ENCODE results near the gene SYCP2.

Gene SYCP2

DNA sequence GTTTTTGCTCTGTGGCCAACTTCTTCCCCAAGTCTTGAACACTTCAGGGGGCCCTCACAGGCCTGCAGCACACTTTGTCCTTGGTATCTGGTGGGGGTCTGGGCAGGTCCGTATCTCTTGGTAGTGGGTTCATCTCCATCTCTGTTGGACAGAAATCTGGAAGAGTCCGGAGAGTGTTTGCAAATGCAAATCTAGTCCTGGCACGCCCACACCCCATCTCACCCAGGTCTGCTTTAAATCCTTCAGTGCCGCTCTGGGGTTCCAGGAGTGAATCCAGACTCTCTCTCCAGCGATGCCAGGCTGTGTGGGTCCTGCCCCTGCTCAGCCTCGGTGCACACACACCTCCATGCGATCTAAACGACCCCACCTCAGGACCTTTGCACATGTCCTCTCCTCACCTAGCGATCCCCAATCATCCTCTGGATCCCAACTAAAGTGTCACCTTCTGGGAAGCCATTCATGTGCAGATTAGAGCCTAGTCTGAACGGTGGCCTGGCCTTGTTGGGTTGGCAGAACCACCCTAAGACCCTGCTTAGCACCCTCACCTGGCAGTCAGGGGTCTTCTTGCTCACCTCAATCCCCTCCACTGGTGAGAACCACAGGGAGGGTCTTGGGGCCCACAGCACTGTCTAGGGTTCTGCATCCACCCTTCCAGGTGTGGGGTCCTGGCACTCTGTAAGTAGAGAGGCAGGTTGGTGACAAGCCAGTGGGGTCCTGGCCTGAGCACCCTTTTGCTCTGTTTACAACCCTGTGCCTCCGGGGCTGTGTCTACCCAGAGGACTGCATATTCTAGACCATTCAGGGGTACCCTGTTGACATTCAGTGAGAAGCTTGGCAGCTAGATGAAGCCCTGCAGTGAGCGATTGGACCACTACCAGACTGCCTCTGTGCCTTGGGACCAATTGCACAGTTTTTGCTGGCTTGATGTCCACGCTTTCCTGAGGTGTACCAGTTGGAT is 100.8 kb downstream of the SYCP2 start:
- no peak for DNase-seq

- no peak for DNase-seq
Observed at GRCh38 chr20:59831916-59832270, 101.5 kb downstream of the SYCP2 start.

- DNase-seq: no peak
Observed at GRCh38 chr20:59831024-59831915, 102.2 kb downstream of the SYCP2 start.

DNA sequence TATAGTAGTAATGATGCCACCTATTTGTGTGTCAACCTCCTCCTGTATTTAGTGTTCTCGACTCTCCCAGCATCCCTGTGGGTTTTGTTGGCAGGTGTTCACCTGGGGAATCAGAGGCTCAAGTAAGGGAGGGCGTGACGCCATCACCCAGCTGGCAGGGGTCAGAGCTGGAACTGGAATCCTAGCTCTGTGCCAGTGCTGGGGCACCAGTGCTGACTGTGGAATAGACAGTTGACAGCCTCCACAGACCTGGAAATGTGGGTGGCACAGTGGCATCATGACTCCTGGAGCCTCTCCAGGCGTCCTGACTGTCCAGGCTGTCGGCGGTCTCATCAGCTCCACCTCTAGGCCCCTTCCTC is 102.8 kb downstream of the SYCP2 start:
- no peak for DNase-seq

GRCh38 chr20:59829786-59830664 is 103.4 kb downstream of the SYCP2 start:
- no peak for DNase-seq

DNA sequence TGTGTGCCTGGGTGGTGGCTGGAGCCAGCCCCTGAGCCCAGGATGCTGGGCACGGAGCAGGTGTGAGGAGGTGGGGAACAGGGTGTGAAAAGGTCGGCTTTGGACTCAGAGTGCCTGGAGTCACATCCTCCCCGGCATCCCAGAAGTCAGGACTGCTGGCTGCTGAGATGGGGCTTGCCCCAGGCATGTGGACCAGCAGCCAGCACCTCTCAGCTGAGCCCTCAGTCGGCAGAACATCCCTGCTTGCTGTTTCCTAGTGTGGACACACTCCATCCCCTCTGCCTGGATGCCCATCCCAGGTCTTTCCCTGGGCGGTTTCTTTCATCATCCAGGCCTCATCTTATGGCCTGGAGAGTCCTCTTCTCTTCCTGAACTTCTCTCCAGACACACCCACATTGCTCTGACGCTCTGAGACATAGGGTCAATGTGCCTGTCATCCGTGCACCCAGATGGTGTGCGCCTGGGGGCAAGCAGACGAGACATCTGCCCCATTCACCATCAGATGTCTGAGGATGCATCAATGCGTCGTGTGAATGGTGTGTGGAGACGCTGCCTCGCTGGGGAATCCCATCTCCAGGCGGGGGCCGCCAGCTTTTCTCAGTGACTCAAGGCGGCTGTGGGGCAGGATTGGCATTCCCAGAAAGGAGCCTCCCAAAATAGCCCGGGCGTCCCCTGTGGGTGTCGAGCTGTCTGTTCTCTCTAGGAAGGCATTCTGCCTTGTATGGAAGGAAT is 104.2 kb downstream of the SYCP2 start:
- DNase-seq: no peak

DNA sequence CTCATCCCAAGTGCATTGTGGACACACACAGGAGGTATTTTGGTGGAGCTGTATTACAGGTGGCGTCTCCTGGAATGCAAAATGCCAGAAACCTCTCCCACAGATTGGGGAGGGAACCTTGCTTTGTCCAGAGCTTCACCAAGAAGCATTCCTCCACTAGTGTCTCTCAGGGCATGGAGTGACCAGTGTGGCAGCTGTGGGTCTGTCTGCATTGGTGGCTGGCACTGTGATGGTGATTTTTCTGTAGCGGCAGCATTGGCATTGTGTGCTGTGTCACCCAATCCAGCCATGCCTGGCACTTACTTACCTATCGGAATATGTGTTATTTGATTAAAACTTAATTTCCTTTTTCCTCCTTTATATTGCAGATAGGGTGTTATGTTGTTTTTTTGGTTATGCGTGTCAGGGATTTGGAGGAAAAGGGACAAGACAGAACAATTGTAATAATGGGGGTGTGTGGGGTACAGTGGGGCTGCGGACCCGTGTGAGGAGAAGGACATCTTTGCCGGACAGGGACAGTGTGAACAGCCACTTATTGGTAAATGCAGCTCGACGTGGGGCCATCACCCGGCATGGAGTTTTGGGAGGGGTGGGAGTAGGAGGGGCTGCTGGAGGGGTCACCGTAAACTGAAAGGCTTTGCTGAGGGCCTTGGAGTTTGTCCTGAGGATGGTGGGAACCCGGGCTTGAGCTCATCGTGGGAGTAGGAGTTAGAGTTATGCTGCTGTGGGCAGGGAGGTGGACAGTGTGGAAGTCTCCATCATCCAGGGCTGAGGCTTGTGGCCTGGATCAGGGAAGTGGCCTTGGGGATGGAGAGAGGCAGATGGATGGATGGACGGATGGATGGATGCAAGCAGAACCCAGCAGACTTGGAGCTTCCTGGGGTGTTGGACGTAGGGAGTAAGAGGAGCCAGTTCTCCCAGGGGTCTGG is 105.0 kb downstream of the SYCP2 start:
- DNase-seq: no peak

- DNase-seq: no peak
Observed at GRCh38 chr20:59827138-59828056, 106.0 kb downstream of the SYCP2 start.

DNA sequence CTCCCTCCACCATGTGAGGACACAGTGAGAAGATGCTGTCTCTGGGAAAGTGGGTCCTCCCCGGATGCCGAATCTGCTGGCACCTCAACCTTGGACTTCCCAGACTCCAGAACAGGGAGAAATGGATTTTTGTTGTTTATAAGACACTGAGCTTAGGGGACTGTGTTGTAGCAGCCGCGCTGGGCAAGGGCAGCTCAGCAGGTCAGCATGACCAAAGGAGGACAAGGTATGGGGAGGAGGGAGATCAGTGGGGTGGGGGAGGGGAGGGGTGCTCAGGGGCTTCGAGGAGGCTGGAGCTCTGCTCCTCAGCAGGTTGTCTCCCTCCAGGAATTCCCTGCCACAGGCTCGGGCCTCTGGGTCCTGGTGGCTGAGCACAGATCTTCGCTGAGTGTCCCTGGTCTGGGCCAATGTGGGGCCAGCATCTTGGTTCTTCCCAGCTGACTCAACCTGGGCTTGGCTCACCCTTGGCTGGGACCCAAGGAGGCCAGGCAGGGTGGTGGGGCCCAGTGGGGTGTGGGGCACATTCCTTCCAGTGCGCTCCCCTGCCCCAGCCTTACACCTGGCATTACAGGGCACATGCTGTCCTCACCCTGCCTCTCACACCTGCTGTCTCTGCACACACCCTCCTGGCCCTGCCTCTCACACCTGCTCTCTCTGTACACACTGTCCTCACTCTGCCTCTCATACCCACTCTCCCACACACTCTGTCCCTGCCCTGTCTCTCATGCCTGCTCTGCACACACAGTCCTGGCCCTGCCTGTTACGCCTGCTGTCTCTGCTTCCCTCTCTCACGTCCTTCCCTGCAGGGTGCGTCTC is 107.3 kb downstream of the SYCP2 start:
- no peak for DNase-seq

DNA sequence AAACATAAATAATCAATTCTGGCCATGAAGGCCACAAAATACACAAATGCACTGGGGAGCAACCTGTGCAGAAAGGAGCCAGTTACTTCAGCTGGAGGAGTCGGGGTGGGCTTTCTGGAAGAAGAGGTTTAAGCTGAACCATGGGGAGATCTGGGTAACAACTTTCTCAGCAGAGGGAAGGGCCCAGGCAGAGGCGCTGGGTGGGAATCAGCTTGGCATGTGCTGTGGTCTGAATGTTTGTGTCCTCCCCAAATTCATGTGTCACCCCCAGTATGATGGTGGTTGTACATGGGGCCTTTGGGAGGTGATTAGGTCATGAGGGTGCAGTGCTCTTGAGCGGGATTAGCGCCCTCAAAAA is 107.9 kb downstream of the SYCP2 start:
- DNase-seq: no peak

DNA sequence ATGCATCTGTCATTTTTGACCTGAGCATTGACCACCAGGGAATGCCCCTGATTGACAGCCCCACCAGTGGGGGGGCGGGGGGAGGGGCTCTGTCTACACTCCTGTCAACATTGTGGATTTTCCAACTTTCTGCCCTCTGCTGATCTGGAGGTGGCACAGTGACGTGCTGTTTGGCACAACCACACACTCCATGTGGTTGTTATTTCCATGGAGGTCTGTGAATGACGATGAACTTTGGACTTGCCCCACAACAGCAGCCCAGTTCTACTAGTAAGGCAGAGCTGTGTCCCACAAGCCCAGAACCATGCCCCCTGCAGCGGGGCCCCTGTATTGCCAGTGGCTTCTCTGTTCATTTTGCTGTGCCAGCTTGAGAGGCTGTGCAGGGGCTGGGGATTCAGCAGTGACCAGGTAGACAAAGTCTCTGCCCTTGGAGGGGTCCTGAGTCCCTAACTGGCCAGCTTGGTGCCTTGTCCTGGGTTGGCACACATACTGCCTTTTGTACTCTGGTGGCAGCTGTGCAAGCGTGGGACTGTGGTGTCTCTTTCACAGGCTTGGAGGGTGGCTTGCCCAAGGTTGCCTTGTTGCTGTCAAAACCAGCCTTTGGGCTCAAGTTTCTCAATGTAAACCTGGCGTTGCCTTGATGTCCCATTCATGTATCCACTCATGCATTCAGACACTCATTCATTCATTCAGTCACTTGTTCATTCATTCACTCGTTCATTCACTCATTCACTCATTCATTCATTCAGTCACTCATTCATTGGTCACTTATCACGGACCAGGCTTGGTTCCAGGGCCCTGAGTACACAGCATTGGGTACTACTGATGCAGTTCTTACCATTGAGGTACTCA is 108.5 kb downstream of the SYCP2 start:
- DNase-seq: no peak

DNA sequence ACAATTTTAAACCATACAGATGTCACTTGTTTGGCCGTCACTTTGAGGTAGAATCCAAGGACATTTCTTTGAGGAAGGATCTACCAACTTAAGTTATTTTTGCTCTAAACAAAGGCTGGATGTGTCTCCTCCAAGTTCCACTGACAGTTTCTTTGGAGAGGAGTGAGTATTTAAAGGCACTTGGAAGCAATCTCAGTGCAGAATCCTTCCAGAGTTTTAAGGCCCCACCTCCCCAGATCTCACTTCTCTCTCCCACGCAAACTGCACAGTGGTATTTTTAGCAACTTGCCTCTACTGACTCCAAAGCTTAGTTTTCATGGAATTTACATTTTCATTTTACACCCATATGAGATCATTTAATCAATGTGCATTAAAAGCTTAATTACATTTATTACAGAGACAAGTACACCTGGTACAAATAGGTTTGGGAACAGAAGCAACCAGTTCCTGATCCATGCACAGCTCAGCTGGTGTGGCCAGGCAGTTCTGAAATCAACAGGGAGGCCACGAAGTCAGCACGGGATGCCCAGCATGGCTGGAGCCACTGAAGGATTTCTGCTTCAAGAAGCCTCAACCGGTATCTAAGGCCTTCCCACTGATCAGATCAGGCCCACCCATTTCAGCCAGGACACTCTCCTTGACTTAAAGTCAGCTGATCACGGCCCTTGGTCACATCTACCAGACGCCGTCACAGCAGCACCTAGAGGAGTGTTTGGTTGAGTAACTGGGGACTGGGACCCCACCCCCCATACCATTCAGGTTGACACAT is 109.8 kb downstream of the SYCP2 start:
- DNase-seq: no peak

GRCh38 chr20:59823030-59823423 is 110.4 kb downstream of the SYCP2 start:
- DNase-seq: no peak

DNA sequence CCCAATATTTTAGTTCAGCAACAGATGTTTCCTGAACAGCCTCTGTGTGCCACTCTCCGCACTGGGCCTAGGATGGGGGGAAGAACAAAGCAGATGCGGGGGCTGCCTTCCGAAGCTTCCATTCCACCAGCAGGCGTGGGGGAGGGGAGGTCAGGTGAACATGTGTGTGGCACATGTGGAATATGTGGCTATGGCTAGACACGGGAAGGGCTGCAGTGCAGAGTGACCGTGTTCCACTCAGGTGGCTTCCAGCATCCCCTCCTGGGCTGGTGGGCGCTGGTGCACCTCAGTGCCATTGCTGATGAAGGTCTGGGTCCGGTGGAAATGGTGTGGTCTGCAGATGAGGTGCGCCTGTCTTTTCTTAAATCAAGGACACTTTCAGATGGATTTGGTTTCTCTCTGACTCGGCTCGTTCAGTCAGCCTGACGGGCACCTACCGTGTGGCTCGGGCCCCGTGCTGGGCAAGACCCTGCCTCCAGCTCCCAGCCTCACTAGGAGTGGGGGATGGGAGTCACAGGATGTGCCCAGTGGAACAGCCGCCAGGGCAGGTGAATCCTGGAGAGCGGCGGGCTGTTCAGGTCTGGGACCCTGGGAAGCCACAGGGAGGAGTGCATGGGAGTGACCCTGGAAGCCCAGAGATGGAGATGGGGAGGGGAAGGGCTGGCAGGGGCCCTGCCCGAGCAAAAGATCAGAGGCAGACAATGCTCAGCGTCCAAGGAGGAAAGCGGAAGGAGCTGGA is 111.0 kb downstream of the SYCP2 start:
- no peak for DNase-seq

DNA sequence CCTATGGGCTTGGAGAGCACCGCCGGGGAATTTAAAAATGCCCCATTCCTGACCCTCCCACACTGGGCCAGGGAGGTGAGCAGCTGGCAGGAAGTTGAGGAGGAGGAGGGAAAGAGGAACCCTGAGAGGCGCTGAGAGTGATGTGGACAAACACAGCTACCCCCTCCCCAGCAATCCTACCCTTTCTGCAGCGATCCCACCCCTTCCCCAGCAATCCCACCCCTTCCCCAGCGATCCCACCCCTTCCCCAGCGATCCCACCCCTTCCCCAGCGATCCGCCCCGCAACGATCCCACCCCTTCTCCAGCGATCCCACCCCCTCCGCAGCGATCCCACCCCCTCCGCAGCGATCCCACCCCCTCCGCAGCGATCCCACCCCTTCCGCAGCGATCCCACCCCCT is 111.6 kb downstream of the SYCP2 start:
- no peak for DNase-seq

DNA sequence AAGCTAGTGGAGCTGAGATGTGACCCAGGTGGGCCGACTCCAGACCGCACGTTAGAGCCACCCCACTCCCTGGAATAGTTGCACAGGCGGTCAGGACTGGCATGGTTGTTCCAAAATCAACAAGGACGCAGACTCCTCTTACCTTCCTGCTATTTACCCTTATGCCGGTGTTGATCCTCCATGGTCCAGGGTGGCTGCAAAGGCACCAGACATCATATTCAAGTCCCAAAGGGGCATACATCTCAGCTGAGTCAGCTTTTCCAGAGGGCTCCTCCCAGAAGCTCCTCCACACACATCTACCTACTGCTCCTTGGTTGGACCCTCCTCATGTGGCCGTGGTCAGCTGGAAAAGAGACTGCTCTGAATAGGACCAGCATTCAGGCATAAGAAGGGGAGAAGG is 112.2 kb downstream of the SYCP2 start:
- no peak for DNase-seq
